Measurements from ENCODE around the gene C1orf116. TPM values are rescaled to one million over a fixed set of nuclear protein-coding genes. Genes with fewer than 3 reads are reported as not detected.

The C1orf116 gene
- total and polyA plus RNA-seq, 12 donors = 0.07 to 1.5 (median 0.64) TPM

DNA sequence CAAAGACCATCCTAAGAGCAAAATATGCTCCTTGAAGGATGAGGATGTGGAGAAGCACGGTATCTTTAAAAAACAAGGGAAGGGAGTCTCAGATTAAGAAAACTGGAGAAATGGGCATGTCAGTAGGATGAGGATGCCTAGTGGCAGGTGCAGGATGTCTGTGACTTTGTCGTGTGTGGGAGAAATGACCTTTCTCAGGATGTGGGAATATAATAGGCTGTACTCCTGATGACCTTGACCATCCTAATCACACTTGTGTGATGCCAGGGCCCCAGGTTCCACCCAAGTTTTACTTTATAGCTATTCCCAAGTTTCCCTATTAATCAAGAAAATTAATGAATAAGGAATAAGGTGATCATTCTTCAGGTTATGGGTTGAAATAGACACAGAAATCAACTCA lies 12.9 kb downstream of the C1orf116 start:
- WGBS, 2 donors = 54 to 66% methylated on average over 2 of the region's 2 CpGs
- Histone ChIP-seq H3K4me1 (peaks cover 2 to 45% (median 24%) of the 10 kb centered on the region in 9 donors), H3K36me3 (no peaks in the 10 kb centered on the region), H3K27ac (no peak overlapping the region), H3K4me3 (no peak overlapping the region), H3K27me3 (no peaks in the 10 kb centered on the region), H3K9me3 (no peaks in the 10 kb centered on the region)
- DNase-seq (no peak), ATAC-seq (no peak)
- intact Hi-C loops (cut with DNase I) = no loop called here
- TF ChIP-seq, protein P1, sequence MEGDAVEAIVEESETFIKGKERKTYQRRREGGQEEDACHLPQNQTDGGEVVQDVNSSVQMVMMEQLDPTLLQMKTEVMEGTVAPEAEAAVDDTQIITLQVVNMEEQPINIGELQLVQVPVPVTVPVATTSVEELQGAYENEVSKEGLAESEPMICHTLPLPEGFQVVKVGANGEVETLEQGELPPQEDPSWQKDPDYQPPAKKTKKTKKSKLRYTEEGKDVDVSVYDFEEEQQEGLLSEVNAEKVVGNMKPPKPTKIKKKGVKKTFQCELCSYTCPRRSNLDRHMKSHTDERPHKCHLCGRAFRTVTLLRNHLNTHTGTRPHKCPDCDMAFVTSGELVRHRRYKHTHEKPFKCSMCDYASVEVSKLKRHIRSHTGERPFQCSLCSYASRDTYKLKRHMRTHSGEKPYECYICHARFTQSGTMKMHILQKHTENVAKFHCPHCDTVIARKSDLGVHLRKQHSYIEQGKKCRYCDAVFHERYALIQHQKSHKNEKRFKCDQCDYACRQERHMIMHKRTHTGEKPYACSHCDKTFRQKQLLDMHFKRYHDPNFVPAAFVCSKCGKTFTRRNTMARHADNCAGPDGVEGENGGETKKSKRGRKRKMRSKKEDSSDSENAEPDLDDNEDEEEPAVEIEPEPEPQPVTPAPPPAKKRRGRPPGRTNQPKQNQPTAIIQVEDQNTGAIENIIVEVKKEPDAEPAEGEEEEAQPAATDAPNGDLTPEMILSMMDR (IDR thresholded peaks at IDR 0.05) = no peak

- ATAC-seq = no peak
- no peak overlapping the region for H3K27ac ChIP-seq
- H3K27me3 ChIP-seq = no peaks in the 10 kb centered on the region
- DNase-seq = no peak
- no peak overlapping the region for H3K4me3 ChIP-seq
- WGBS, 2 donors = 85 to 96% methylated on average over 2 of the region's 2 CpGs
- no peaks in the 10 kb centered on the region for H3K36me3 ChIP-seq
- intact Hi-C loops (cut with DNase I) = no loop called here
- H3K4me1 ChIP-seq = peaks cover 0 to 40% (median 19%) of the 10 kb centered on the region in 9 donors
- H3K9me3 ChIP-seq = no peaks in the 10 kb centered on the region
- TF ChIP-seq, protein P1 (IDR thresholded peaks at IDR 0.05) = no peak
These were observed 13.4 kb downstream of the C1orf116 start for GRCh38 chr1:207019161-207019560.

DNA sequence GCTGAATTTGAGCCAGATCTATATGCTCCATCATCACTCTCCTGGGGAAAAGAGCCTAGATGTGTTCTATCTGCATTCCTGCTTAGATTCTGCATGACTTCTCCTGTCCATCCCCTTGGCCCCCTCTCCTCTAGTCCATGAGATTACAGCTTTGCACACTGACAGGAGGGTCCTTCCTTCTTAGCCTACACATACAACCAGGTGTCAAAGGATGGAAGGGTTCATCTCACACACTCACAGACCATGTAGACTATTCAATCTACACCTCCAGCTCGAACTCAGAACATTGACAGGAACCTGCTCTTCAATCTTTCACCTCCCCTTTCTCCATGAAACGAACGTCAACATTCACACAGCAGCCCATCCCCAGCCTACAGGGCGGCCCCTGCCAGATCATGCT lies 13.8 kb downstream of the C1orf116 start:
- no peak for ATAC-seq
- Histone ChIP-seq H3K36me3 (no peaks in the 10 kb centered on the region), H3K27ac (no peak overlapping the region), H3K4me3 (no peak overlapping the region), H3K27me3 (no peaks in the 10 kb centered on the region), H3K4me1 (peaks cover 0 to 35% (median 15%) of the 10 kb centered on the region in 9 donors), H3K9me3 (no peaks in the 10 kb centered on the region)
- DNase-seq = no peak
- intact Hi-C loops (cut with DNase I) = no loop called here
- 84 to 87% methylated on average over 4 of the region's 4 CpGs for WGBS, 2 donors
- TF ChIP-seq, protein P1 (IDR thresholded peaks at IDR 0.05) = no peak

- Histone ChIP-seq H3K36me3 (no peaks in the 10 kb centered on the region), H3K4me3 (no peak overlapping the region), H3K4me1 (peaks cover 0 to 27% (median 11%) of the 10 kb centered on the region in 9 donors), H3K9me3 (no peaks in the 10 kb centered on the region), H3K27ac (no peak overlapping the region), H3K27me3 (no peaks in the 10 kb centered on the region)
- 60 to 70% methylated on average over 7 of the region's 7 CpGs for WGBS, 2 donors
- intact Hi-C loops (cut with DNase I) = no loop called here
- TF ChIP-seq, protein P1 (IDR thresholded peaks at IDR 0.05) = no peak
- peak in 1 of 2 donors; percentile 16 for DNase-seq
- peak in 7 of 8 donors; percentile 14 to 70 (median 55) for ATAC-seq
These were observed 14.7 kb downstream of the C1orf116 start for GRCh38 chr1:207017615-207018559.
